Measurements from ENCODE around the gene MLYCD.

DNA sequence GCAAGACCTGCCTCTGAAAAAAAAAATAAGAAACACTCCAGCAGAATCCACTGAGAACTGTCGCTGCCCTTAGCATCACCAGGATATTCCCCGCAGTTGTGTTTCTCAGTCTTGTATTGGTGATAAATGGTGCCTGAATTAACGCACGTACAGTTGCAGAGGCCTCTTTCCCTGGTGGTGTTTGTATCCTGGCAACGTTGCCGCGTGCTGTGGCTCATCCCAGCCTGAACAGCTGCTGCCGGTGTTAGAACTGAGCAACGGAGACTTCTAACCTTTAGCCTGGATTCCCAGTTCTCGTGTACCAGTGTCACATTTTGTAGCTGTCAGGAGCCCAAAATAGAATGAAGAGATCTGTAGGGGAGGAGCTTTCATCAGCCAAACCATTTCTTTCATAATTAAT is 4.8 kb downstream of the MLYCD start:
- no peak for TF ChIP-seq POLR2A (IDR thresholded peaks at IDR 0.05)
- TF ChIP-seq, protein P1, sequence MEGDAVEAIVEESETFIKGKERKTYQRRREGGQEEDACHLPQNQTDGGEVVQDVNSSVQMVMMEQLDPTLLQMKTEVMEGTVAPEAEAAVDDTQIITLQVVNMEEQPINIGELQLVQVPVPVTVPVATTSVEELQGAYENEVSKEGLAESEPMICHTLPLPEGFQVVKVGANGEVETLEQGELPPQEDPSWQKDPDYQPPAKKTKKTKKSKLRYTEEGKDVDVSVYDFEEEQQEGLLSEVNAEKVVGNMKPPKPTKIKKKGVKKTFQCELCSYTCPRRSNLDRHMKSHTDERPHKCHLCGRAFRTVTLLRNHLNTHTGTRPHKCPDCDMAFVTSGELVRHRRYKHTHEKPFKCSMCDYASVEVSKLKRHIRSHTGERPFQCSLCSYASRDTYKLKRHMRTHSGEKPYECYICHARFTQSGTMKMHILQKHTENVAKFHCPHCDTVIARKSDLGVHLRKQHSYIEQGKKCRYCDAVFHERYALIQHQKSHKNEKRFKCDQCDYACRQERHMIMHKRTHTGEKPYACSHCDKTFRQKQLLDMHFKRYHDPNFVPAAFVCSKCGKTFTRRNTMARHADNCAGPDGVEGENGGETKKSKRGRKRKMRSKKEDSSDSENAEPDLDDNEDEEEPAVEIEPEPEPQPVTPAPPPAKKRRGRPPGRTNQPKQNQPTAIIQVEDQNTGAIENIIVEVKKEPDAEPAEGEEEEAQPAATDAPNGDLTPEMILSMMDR (IDR thresholded peaks at IDR 0.05), result no peak

Data from ovary (tissue), 3 donors.